Measurements from ENCODE around the gene GPR179.

Gene GPR179

DNA sequence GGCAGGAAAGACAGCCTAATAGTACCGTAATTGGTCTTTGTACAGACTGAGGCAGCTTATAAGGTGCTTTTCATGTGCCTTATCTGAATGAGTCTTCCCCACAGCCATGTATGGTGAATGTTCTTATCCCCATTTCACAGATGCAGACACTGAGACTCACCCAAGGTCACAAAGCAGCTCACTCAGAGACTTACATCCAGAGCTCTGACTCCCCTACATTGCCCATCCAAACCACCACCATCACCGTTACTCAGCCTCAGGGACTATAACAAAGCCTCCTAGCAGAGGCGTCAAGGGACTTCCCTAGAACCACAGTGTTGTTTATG lies 627 bp upstream of the GPR179 start:
- in situ Hi-C loops (cut with MboI; ENCODE audit: low sequenced_read_pairs): no loop called here

DNA sequence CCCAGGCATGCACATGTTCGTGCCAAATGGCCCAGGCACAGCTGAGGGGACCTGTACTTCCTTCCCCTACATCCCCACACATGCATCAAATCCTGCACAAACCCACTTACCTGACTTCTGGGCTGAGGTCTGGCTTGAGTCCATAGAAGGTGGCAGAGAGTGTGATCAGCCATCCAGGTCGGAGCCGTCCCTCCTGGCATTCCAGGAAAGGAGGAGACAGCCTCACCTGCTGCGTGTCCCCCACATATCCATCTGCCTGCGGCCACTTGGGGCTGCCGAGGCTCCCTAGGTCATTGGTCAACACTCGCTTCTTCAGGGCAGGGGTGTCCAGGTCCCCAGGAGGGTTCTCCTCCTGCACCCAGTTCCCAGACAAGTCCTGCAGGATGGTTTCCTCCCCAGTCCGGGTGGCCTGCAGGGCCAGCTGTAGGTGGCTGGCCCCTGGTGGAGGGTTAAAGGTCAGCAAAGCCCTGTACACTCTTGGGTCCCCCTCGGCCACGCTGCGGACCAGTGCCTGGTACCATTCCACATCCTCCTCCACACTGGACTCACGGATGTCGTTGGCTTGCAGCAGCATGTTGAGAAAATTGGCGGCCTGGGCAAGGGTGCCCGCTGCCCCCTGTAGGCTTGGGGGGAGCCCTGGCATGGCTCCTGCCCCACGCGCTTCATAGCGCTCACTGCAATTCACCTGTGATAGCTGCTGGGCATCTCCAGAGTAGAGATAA lies 709 bp downstream of the GPR179 start:
- in situ Hi-C loops (cut with MboI; ENCODE audit: low sequenced_read_pairs): no loop called here

DNA sequence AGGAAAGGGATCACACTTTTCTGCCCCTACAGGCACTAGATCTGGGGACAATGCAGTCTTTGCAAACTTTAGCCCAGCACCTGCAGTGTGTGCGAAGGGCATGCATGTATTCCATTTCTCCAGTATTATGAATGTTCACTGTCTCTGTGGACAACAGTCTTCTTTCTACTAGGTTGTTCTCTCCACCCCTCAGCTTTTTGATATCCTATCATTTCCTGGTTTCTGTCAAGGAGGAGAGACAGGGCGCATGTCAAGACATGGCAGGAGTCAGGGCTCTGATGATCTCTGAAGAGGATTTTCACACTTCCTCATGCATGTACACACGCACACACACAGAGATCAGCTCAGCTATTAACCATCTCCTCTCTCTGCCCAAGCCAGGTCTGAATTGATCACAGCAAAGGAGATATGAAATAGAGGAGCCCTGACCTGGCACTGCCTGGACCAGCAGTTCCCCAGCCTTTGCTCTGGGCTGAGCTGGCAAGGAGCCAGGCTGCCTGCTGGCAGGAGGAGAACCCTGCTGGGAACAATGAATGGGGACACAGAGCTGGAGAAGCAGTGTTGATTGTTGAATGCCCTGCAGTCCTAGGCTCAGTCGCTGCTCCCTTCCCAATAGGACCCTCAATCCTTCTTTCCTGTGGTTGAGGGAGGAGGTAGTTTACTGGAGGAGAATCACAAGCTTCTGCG lies 2.6 kb downstream of the GPR179 start:
- in situ Hi-C loops (cut with MboI; ENCODE audit: low sequenced_read_pairs): no loop called here

DNA sequence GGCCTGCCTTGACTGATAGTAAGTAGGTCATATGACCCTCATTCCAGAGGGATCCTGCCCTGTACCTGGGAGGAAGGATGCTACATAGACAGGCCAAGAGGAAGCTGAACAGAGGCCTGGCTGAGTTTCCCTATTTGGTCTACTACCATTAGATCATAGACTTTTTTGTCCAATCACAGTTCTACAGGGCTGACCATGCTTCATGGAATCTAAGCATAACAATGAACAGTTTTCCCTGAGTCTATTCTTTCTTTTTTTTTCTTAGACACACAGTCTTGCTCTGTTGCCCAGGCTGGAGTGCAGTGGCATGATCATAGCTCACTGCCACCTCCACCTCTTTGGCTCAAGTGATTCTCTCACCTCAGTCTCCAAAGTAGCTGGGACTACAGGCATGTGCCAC lies 3.9 kb downstream of the GPR179 start:
- in situ Hi-C loops (cut with MboI; ENCODE audit: low sequenced_read_pairs): no loop called here

DNA sequence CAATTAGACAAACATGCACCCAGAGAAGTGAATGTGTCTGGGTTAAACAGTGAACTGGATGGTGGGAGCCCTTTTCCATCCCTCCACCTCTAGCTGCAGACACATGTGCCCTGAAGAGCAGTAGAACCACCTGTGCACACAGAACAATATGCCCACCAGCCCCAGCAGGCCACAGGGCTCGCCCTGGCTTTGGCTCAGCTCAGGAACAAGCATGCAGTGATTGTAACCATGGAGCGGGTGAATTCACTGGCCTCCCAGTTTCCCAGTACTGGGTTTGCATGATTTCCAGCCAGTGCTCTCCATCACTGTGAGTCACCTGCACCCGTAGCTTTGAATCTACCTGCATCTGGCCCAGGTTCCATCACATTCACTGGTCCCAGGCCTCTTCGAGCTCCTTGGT lies 5.2 kb downstream of the GPR179 start:
- in situ Hi-C loops (cut with MboI; ENCODE audit: low sequenced_read_pairs): no loop called here

DNA sequence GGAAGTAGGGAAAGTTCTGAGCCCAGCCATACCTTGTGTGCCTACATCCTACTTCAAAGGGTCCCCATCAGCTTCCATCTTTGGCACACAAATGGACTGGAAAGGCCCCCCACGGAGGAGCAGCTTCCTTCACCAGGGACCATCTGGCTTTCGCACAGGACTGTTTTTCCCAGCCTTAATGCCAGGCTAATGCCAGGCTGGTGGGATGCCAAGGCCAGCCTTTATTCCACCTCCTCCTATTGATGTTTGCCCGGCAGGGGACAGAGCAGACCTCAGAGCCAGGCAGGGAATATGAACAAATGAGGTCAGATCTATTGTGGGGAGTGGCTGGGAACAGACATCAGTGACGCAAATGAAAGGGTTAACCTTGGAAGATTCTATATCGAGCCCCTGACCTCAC lies 5.7 kb downstream of the GPR179 start:
- in situ Hi-C loops (cut with MboI; ENCODE audit: low sequenced_read_pairs): no loop called here

DNA sequence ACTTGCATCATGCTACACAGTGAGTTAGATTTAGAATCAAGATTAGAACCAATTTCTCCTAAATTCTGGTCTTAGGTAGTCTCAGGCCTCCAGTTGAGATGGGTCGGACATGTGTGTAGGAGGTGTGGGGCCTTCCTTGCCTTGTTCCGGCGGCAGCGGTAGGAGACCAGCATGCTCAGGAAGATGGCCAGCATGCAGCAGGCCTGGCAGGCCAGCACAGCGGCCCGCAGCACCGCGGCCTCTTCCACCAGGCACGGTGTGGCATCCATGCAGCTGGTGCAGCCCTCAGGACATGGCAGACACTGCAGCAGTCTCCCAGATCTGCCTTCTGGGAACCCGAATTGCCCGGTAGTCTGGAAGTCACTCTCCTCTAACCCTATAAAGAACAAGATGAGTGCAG lies 6.9 kb downstream of the GPR179 start:
- in situ Hi-C loops (cut with MboI; ENCODE audit: low sequenced_read_pairs): no loop called here

DNA sequence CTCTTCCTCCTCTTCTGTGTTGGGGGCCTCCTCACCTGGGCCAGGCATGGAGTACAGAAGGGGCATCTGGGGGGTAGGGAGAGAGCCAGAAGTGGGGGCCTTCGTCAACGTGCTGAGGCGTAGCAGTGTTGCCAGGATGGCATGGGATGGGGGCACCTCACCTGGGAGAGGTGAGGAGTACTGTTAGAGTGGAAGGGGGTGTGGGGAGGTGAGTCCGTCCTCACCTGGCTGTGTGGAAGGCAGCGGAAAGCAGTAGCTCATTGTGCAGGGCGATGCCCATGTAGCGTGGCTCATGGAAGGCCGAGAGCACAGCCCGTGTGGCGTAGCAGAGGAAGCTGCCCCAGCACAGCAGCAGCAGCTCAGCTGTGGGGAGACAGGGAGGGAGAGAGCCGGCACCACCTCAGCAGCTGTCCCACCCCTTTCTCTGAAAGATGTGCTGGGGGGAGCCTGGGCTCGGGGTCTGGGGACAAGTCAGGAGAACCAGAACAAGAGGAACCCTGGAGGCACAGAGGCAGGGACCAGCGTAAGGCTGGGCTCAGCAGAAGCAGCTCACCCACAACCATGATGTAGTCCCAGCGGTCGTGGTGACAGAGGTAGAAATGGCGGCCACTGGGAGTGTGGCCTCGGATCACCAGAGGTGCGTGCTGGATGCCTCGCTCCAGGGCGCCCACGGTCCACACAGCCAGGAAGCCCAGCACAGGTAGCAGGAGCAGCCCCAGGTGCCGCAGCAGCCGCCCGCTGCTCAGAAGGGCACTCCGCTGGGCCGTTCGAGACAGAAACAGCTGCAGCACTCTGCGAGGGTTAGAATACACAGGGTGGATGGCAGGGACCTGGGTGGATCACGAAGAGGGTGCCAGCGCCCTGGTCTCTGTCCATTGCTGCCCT lies 9.0 kb downstream of the GPR179 start:
- in situ Hi-C loops (cut with MboI; ENCODE audit: low sequenced_read_pairs): no loop called here

DNA sequence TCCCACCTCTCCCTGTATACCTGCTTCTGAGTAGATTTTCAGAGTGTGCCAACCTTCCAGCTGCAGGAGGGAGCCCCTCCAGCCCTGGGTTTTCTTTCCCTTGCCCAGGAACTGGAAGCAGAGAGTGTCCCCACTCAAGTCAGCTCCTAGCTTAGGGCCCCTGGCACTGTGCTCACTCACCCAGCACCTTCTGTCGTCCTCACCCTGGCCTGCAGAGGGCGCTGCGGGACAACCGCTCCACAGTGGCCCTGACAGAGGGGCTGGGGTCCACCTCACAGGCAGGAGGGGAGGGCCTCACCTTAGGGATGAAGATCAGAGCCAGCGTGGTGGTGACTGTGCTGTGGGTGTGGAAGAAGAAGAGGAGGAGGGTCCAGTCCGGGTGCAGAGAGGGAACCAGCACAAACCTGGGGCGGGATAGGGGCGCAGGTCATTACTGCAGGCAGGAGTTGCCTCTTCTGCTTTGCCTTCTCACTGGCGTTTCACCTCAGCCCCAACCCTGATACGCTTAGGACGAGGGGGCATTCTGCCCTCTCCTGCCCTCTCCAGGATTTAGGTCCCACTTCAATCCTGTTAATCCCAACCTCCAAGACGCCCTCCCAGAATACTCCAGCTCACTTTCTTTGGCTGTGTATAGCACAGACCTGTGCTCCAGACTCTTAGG lies 10.0 kb downstream of the GPR179 start:
- in situ Hi-C loops (cut with MboI; ENCODE audit: low sequenced_read_pairs): no loop called here

DNA sequence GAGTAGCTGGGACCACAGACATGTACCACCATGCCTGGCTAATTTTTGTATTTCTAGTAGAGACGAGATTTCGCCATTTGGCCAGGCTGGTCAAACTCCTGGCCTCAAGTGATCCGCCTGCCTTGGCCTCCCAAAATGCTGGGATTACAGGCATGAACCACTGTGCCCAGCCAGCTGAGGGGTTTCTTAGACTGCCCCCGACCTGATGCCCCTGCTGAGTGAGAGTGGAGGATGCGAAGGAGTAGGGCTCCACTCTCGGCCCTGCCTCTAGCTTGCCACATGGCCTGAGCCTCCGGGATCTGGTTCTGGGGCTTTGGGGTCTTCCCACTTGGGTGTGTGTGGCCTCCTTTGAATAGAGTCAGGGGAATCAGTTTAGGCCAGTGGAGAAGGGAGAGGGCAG lies 11.0 kb downstream of the GPR179 start:
- in situ Hi-C loops (cut with MboI; ENCODE audit: low sequenced_read_pairs): no loop called here

DNA sequence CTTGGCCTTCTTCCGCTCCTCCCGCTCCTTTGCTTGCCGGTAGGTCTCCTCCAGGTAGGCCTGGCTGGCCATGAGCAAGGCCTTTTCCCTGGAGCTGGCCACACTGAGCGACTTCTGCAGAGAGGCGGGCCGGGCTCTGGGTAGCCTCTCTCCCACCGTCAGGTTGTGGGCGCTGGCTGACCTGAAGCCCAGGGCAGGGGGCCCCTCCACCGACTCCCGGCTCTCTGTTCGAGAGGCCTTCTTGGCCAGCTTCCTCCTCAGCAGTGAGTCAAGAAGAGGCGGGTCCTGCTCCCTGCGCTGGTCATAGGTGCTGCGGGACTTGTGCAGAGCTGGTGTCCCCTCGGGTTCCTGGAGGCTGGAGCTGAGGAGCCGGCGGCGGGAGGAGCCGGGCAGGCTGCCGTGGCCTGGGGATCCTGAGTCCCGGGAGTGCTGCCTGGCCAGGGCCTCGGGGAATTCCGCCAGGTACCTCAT lies 12.8 kb downstream of the GPR179 start:
- in situ Hi-C loops (cut with MboI; ENCODE audit: low sequenced_read_pairs): no loop called here

DNA sequence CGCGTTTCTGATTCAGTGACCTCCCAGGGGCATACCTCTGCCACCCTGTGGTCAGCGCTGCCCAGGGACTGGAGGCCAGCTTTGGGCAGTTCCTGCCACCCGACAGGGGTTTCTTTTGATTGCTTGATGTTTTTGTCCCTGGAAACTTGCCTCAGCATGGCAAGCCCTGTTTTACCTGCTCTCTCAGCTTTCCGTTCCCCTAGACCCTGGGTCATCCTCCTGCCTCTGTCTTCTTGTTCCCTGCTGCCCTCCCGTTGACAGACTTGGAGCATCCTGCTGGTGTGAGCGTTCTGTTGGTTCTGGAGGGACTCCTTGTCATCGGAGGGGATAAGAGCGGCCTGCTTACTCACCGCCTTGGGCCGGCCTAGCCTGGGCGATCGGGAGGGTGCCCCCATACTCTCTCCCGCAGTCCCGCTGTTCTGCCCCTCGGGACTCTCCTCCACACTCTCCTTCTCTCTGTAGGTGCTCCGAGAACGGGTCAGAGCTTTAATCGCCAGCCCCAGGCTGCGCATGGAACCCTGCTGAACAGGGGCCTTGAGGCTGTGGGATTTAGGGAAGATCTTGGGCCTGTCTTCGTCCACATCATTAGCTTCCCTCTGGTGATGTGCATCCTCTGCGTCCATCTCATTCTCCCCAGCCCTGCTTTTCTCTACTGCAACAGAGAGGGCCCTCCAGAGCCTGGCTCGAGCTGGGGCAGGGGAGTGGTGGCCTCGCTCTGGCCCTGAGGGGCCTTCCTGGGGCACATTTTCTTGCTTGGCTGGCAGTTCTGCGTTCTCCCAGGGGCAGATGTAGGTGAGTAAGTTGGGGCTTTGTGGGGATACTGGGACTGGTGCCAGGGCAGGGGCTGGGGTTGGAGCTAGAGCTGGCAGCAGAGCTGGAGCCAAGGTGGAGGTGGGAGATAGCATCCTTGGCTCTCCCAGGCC lies 13.7 kb downstream of the GPR179 start:
- in situ Hi-C loops (cut with MboI; ENCODE audit: low sequenced_read_pairs): no loop called here

DNA sequence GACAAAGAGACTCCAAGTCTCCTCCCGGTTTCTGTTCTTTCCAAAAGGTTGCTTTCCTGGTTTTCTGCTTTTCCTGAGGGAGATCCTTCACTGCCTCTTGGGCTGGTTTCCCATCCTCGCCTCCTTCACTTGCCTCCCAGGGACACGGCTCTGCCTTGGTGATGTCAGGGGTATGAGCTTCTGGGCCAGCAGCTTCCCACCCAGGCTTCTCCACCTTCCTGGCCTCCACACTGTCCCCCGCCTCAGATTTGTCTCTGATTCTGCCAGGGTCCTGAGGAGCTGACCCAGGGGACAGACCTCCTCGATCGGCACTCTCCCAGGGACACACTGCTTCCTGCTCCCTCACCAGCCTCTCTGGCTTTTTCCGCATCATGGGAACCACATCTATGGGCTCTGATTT lies 14.5 kb downstream of the GPR179 start:
- in situ Hi-C loops (cut with MboI; ENCODE audit: low sequenced_read_pairs): no loop called here

DNA sequence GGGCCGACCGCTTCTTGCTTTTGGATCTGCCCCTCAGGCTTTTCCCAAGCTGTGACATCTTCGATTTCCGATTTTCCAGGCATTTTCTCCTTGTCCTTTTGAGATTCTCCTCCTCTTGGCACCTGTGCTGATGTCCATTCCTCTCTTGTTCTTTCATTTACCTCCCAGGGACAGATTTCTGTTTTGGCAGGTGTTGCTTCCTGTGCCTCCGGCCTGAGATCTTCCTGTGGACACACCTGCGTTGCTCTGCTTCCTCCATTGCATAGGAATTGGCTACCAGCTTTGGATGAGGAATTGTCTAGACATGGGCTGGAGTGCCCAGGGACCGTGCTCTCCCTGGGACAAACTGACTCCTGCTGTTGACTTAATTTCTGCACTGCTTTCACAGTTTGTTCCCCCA lies 15.1 kb downstream of the GPR179 start:
- in situ Hi-C loops (cut with MboI; ENCODE audit: low sequenced_read_pairs): no loop called here

DNA sequence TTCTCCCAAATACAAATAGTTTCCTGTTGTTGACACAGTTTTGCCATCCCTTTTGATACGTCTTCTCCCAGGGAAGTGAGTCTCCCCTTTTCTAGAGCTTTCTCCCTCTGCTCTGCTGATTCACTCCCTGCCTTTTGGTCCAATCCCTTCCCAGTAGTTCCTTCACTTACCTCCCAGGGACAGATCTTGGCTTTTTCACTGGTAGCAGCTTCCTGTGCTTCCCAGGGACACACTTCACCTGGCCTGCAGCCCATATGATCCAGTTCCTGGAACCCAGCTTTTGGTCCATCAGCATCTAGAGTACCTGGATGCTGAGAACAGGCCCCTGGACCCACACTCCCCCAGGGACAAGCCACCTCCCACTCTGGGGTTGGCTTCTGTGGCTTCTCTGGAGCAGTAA lies 15.8 kb downstream of the GPR179 start:
- in situ Hi-C loops (cut with MboI; ENCODE audit: low sequenced_read_pairs): no loop called here

DNA sequence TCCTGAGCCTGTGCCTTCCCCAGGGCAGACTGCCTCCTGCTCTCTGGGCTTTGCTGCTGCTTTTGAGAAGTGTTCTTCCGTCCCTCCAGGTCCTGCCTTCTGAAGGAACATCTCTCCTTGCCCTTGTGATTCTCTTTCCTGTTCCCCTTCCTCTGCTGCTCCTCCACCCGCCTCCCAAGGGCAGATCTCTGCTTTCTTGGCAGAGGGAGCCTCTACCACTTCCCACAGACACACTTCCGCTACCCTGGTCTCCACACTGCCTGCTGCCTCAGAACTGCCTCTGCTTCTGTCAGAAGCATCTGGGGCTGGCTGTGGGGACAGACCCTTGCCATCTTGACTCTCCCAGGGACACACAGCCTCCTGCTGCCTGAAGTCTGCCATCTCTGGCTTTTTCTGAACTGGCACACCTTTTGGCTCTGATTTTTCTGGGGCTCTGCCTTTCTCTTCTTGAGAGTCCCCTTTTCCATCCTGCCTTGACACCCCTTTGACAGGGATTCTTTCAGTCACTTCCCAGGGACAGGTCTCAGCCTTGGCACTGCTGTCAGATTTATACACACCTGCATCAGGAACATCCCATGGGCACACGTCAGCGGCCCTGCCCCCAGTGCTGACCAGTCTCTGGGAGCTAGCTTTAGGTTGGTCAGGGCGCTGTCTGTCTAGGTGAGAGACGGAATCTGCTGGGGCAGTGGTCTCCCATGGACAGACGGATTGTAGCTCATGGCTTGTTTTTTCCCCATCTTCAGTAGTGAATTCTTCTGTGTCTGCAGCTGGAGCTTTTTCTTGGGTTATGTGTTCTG lies 16.6 kb downstream of the GPR179 start:
- in situ Hi-C loops (cut with MboI; ENCODE audit: low sequenced_read_pairs): no loop called here

DNA sequence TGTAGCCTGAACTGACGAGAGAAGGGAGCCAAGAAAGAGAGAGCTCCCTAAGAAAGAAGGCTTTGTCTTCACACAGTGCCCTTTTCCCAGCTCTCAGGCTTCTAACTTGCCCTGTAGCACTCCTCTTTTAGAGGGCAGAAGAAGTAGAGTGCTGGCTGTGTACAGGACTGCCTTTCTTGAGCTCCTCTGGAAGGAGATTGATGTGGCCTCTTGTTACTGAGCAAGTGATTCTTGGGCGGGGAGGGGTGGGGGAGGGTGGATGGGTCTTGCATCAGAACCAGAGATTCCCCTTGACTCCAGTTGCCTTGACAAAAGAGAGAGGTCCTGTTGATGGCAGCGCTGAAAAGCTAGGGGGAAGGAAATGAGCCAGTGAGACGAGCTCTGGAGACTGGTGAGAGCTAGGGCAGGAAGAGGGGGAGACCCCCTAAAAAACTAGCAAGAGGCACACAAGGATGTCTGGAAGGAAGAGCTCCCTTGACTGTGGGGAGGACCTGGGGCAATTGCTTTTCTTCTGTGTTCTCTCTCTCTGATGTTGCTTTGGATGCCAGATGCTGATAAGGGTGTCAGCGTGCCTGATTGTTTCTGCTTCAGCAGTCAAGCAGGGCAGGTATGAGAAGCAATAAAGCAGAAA lies 18.4 kb downstream of the GPR179 start:
- in situ Hi-C loops (cut with MboI; ENCODE audit: low sequenced_read_pairs): no loop called here

DNA sequence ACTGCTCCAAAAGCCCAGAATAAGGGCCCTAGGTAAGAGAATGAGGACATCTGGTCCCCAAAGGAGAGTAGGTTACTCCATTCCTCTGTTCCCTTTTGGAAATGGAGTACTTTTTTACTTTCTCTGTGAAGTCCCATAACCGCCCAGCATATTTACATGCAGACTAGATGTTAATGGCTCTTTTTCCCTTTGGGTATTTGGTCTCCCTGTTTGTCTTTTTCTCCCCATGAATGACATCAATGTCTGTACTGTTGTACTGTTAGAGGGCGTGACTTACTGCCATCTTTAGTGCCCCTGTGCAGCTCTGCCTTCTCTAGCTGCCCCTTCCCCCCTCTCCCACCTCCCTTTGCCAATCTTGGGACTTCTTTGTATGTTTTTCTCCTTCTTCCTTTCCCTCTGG lies 19.0 kb downstream of the GPR179 start:
- in situ Hi-C loops (cut with MboI; ENCODE audit: low sequenced_read_pairs): no loop called here

DNA sequence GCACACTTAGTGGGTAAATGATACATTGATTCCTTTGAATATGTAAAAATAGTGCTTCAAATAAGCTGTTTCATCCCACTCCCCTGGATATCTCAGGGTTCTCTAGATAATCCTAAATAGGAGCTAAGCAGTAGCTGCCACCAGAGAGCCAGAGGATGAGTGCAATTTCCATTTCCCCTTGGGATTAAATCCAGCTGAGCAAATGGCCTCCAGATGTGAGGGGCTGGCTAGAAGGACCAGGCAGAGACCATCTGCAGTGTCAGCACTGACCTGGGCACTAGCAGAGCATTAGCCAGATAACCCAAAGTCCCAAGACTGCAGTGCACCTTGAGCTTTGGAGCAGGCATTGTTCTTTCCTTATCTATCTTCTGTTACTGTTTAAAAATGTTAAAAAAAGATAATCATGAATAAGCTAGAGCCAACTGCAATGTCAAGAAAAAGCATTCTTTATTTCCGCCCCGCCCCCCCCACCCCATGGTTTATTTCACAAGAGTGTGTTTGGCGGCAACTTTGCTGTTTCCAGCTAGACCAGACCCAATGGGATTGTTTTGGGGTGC lies 19.5 kb downstream of the GPR179 start:
- in situ Hi-C loops (cut with MboI; ENCODE audit: low sequenced_read_pairs): no loop called here
